Measurements from ENCODE around the gene HIGD1C. TPM values are rescaled to one million over a fixed set of nuclear protein-coding genes. Genes with fewer than 3 reads are reported as not detected.
"Not testable (repeated sequence)": the region's sequence is repeated elsewhere in the genome, so short reads cannot be mapped to it uniquely, and the experiment has no call there.

HIGD1C gene
- total and polyA plus RNA-seq, 4 donors, result not detected

GRCh38 chr12:50923361-50924130 is 28.8 kb upstream of the HIGD1C start:
- Histone ChIP-seq H3K4me1 (ENCODE audit: control insufficient read depth in 1 of 2, insufficient read depth in 2 of 2, low read length in 2 of 2) (peaks cover 0 to 4% of the 10 kb centered on the region in 2 donors), H3K4me3 (ENCODE audit: low read length in 2 of 2) (peak overlapping the region; percentile 84 to 95), H3K36me3 (ENCODE audit: control insufficient read depth in 1 of 2, insufficient read depth in 2 of 2, low read length in 1 of 2) (no peaks in the 10 kb centered on the region), H3K27ac (ENCODE audit: low read depth in 1 of 2, low read length in 2 of 2) (peak overlapping the region; percentile 67 to 75), H3K9me3 (ENCODE audit: control insufficient read depth, low read length) (no peaks in the 10 kb centered on the region), H3K27me3 (ENCODE audit: control insufficient read depth in 1 of 2, insufficient read depth in 2 of 2, low read length in 1 of 2) (no peaks in the 10 kb centered on the region)
- intact Hi-C loops (cut with DNase I), result loop anchor here in 1 of 2 donors (2.0 to 10.0 kb wide), 2 partner anchors 61 to 99 kb away; no protein-coding TSS in a partner anchor
- WGBS, 2 donors, result 3% methylated on average over 8 of the region's 8 CpGs
- peak; percentile 59 for ATAC-seq (ENCODE audit: low FRiP score)
- DNase-seq, result no peak

- peak overlapping the region; percentile 67 to 82 for H3K27ac ChIP-seq (ENCODE audit: low read depth in 1 of 2, low read length in 2 of 2)
- peak; percentile 13 for ATAC-seq (ENCODE audit: low FRiP score)
- H3K9me3 ChIP-seq (ENCODE audit: control insufficient read depth, low read length), result no peaks in the 10 kb centered on the region
- DNase-seq, result no peak
- no peaks in the 10 kb centered on the region for H3K36me3 ChIP-seq (ENCODE audit: control insufficient read depth in 1 of 2, insufficient read depth in 2 of 2, low read length in 1 of 2)
- intact Hi-C loops (cut with DNase I), result loop anchor here in 1 of 2 donors (2.0 to 10.0 kb wide), 2 partner anchors 61 to 99 kb away; no protein-coding TSS in a partner anchor
- H3K4me3 ChIP-seq (ENCODE audit: low read length in 2 of 2), result peak overlapping the region; percentile 84 to 95
- peaks cover 0 to 4% of the 10 kb centered on the region in 2 donors for H3K4me1 ChIP-seq (ENCODE audit: control insufficient read depth in 1 of 2, insufficient read depth in 2 of 2, low read length in 2 of 2)
- 0 to 1% methylated on average over 4 of the region's 4 CpGs for WGBS, 2 donors
- no peaks in the 10 kb centered on the region for H3K27me3 ChIP-seq (ENCODE audit: control insufficient read depth in 1 of 2, insufficient read depth in 2 of 2, low read length in 1 of 2)
These were observed 28.3 kb upstream of the HIGD1C start for GRCh38 chr12:50924131-50924438.

GRCh38 chr12:50924439-50925341 is 27.7 kb upstream of the HIGD1C start:
- Histone ChIP-seq H3K9me3 (ENCODE audit: control insufficient read depth, low read length) (no peaks in the 10 kb centered on the region), H3K27me3 (ENCODE audit: control insufficient read depth in 1 of 2, insufficient read depth in 2 of 2, low read length in 1 of 2) (no peaks in the 10 kb centered on the region), H3K27ac (ENCODE audit: low read depth in 1 of 2, low read length in 2 of 2) (peak overlapping the region; percentile 82), H3K4me3 (ENCODE audit: low read length in 2 of 2) (peak overlapping the region; percentile 84 to 95), H3K36me3 (ENCODE audit: control insufficient read depth in 1 of 2, insufficient read depth in 2 of 2, low read length in 1 of 2) (no peaks in the 10 kb centered on the region), H3K4me1 (ENCODE audit: control insufficient read depth in 1 of 2, insufficient read depth in 2 of 2, low read length in 2 of 2) (peaks cover 0 to 4% of the 10 kb centered on the region in 2 donors)
- WGBS, 2 donors, result 1 to 2% methylated on average over 13 of the region's 13 CpGs
- ATAC-seq (ENCODE audit: low FRiP score) (peak; percentile 96), DNase-seq (peak; percentile 92 to 94)
- intact Hi-C loops (cut with DNase I), result loop anchor here in 1 of 2 donors (2.0 to 10.0 kb wide), 2 partner anchors 60 to 100 kb away; no protein-coding TSS in a partner anchor

- ATAC-seq (ENCODE audit: low FRiP score) (peak; percentile 6), DNase-seq (no peak)
- intact Hi-C loops (cut with DNase I), result loop anchor here in 1 of 2 donors (2.0 to 10.0 kb wide), 2 partner anchors 60 to 100 kb away; no protein-coding TSS in a partner anchor
- H3K36me3 ChIP-seq (ENCODE audit: control insufficient read depth in 1 of 2, insufficient read depth in 2 of 2, low read length in 1 of 2), result peaks cover 0 to 2% of the 10 kb centered on the region in 2 donors
- WGBS, 2 donors, result 8 to 15% methylated on average over 7 of the region's 7 CpGs
- no peaks in the 10 kb centered on the region for H3K27me3 ChIP-seq (ENCODE audit: control insufficient read depth in 1 of 2, insufficient read depth in 2 of 2, low read length in 1 of 2)
- H3K4me3 ChIP-seq (ENCODE audit: low read length in 2 of 2), result peak overlapping the region; percentile 46 to 84
- no peaks in the 10 kb centered on the region for H3K9me3 ChIP-seq (ENCODE audit: control insufficient read depth, low read length)
- H3K27ac ChIP-seq (ENCODE audit: low read depth in 1 of 2, low read length in 2 of 2), result no peak overlapping the region
- H3K4me1 ChIP-seq (ENCODE audit: control insufficient read depth in 1 of 2, insufficient read depth in 2 of 2, low read length in 2 of 2), result peaks cover 0 to 4% of the 10 kb centered on the region in 2 donors
These were observed 27.0 kb upstream of the HIGD1C start for GRCh38 chr12:50925342-50925651.

- 45 to 65% methylated on average over 1 of the region's 1 CpG for WGBS, 2 donors
These were observed 26.4 kb upstream of the HIGD1C start for GRCh38 chr12:50925920-50926319.

GRCh38 chr12:50926415-50926814 is 25.9 kb upstream of the HIGD1C start:
- no peaks in the 10 kb centered on the region for H3K27me3 ChIP-seq (ENCODE audit: control insufficient read depth in 1 of 2, insufficient read depth in 2 of 2, low read length in 1 of 2)
- no peak for ATAC-seq (ENCODE audit: low FRiP score)
- H3K36me3 ChIP-seq (ENCODE audit: control insufficient read depth in 1 of 2, insufficient read depth in 2 of 2, low read length in 1 of 2), result peaks cover 0 to 2% of the 10 kb centered on the region in 2 donors
- H3K4me1 ChIP-seq (ENCODE audit: control insufficient read depth in 1 of 2, insufficient read depth in 2 of 2, low read length in 2 of 2), result peaks cover 0 to 4% of the 10 kb centered on the region in 2 donors
- intact Hi-C loops (cut with DNase I), result loop anchor here in 1 of 2 donors (10.0 kb wide), 1 partner anchor 102 kb away; no protein-coding TSS in a partner anchor
- WGBS, 2 donors, result 32 to 44% methylated on average over 1 of the region's 1 CpG
- H3K27ac ChIP-seq (ENCODE audit: low read depth in 1 of 2, low read length in 2 of 2), result peak overlapping the region in 1 of 2 donors; percentile 60
- no peaks in the 10 kb centered on the region for H3K9me3 ChIP-seq (ENCODE audit: control insufficient read depth, low read length)
- DNase-seq, result no peak
- peak overlapping the region; percentile 46 to 84 for H3K4me3 ChIP-seq (ENCODE audit: low read length in 2 of 2)

More at GRCh38 chr12:50925920-50926319, 26.4 kb upstream of the HIGD1C start:
- Histone ChIP-seq H3K36me3 (ENCODE audit: control insufficient read depth in 1 of 2, insufficient read depth in 2 of 2, low read length in 1 of 2) (peaks cover 0 to 2% of the 10 kb centered on the region in 2 donors), H3K4me3 (ENCODE audit: low read length in 2 of 2) (peak overlapping the region; percentile 46 to 84), H3K9me3 (ENCODE audit: control insufficient read depth, low read length) (no peaks in the 10 kb centered on the region), H3K27ac (ENCODE audit: low read depth in 1 of 2, low read length in 2 of 2) (no peak overlapping the region), H3K27me3 (ENCODE audit: control insufficient read depth in 1 of 2, insufficient read depth in 2 of 2, low read length in 1 of 2) (no peaks in the 10 kb centered on the region), H3K4me1 (ENCODE audit: control insufficient read depth in 1 of 2, insufficient read depth in 2 of 2, low read length in 2 of 2) (peaks cover 0 to 4% of the 10 kb centered on the region in 2 donors)
- ATAC-seq (ENCODE audit: low FRiP score), result no peak
- intact Hi-C loops (cut with DNase I), result loop anchor here in 1 of 2 donors (2.0 to 10.0 kb wide), 2 partner anchors 59 to 101 kb away; no protein-coding TSS in a partner anchor
- DNase-seq, result no peak

- not testable (repeated sequence) for H3K36me3 ChIP-seq (ENCODE audit: control insufficient read depth in 1 of 2, insufficient read depth in 2 of 2, low read length in 1 of 2); DNase-seq; H3K9me3 ChIP-seq (ENCODE audit: control insufficient read depth, low read length); ATAC-seq (ENCODE audit: low FRiP score); H3K27me3 ChIP-seq (ENCODE audit: control insufficient read depth in 1 of 2, insufficient read depth in 2 of 2, low read length in 1 of 2); H3K4me1 ChIP-seq (ENCODE audit: control insufficient read depth in 1 of 2, insufficient read depth in 2 of 2, low read length in 2 of 2); H3K27ac ChIP-seq (ENCODE audit: low read depth in 1 of 2, low read length in 2 of 2)
- H3K4me3 ChIP-seq (ENCODE audit: low read length in 2 of 2), result peak overlapping the region; percentile 46 to 84
- intact Hi-C loops (cut with DNase I), result loop anchor here in 1 of 2 donors (10.0 kb wide), 1 partner anchor 102 kb away; no protein-coding TSS in a partner anchor
- WGBS, 2 donors, result 22% methylated on average over 3 of the region's 3 CpGs
These were observed 25.4 kb upstream of the HIGD1C start for GRCh38 chr12:50926932-50927331.

GRCh38 chr12:50927356-50927755 is 25.0 kb upstream of the HIGD1C start:
- Histone ChIP-seq H3K36me3 (ENCODE audit: control insufficient read depth in 1 of 2, insufficient read depth in 2 of 2, low read length in 1 of 2) (peaks cover 0 to 2% of the 10 kb centered on the region in 2 donors), H3K27me3 (ENCODE audit: control insufficient read depth in 1 of 2, insufficient read depth in 2 of 2, low read length in 1 of 2) (no peaks in the 10 kb centered on the region), H3K4me3 (ENCODE audit: low read length in 2 of 2) (peak overlapping the region; percentile 46 to 84), H3K4me1 (ENCODE audit: control insufficient read depth in 1 of 2, insufficient read depth in 2 of 2, low read length in 2 of 2) (peaks cover 0 to 4% of the 10 kb centered on the region in 2 donors), H3K27ac (ENCODE audit: low read depth in 1 of 2, low read length in 2 of 2) (no peak overlapping the region), H3K9me3 (ENCODE audit: control insufficient read depth, low read length) (no peaks in the 10 kb centered on the region)
- no peak for DNase-seq
- no peak for ATAC-seq (ENCODE audit: low FRiP score)
- intact Hi-C loops (cut with DNase I), result loop anchor here in 1 of 2 donors (10.0 kb wide), 1 partner anchor 103 kb away; no protein-coding TSS in a partner anchor
- WGBS, 2 donors, result 6 to 8% methylated on average over 2 of the region's 2 CpGs

Measured in aorta (tissue), 5 donors.